Hepatocyte (in vitro differentiated cells): ENCODE data around the gene PHF20.

Experiments used
- EZH2 ChIP-seq: fragments of 200-600 bp; sonication (generic); IDR thresholded peaks from 2 replicates; pipeline ENCODE4 v1.6.1; 2016; ENCODE audit warnings: antibody characterized with exemption, mild to moderate bottlenecking, borderline replicate concordance
- EZH2phosphoT487 ChIP-seq: fragments of 200-600 bp; sonication (generic); IDR thresholded peaks from one replicate; pipeline ENCODE4 v1.6.1; 2018; ENCODE audit warnings: antibody characterized with exemption, mild to moderate bottlenecking, low read depth, moderate library complexity; ENCODE audit not compliant: unreplicated experiment, severe bottlenecking
- TF ChIP-seq, protein P1 (sequence below): fragments of 200-600 bp; sonication (generic); IDR thresholded peaks from 2 replicates; pipeline ENCODE4 v1.5.1; 2016; ENCODE audit warnings: antibody characterized with exemption, mild to moderate bottlenecking; ENCODE audit not compliant: poor library complexity

DNA sequence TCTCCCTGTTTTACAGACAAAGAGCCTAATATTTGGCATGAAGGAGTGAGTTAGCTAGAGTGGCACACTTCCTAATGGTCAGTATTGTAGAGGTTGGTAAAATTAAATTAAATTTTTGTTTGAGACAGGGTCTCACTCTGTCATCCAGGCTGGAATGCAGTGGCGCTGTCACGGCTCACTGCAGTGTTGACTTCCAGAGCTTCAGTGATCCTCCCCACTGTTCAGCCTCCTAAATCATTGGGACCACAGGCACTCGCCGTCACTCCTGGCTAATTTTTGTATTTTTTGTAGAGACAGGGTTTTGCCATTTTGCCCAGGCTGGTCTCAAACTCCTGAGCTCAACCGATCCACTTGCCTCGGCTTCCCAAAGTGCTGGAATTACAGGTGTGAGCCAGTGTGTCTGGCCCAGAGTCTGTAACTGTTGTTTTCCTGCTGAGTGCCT, 111.5 kb downstream of the PHF20 start:
- TF ChIP-seq, protein P1, sequence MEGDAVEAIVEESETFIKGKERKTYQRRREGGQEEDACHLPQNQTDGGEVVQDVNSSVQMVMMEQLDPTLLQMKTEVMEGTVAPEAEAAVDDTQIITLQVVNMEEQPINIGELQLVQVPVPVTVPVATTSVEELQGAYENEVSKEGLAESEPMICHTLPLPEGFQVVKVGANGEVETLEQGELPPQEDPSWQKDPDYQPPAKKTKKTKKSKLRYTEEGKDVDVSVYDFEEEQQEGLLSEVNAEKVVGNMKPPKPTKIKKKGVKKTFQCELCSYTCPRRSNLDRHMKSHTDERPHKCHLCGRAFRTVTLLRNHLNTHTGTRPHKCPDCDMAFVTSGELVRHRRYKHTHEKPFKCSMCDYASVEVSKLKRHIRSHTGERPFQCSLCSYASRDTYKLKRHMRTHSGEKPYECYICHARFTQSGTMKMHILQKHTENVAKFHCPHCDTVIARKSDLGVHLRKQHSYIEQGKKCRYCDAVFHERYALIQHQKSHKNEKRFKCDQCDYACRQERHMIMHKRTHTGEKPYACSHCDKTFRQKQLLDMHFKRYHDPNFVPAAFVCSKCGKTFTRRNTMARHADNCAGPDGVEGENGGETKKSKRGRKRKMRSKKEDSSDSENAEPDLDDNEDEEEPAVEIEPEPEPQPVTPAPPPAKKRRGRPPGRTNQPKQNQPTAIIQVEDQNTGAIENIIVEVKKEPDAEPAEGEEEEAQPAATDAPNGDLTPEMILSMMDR, result no peak
- TF ChIP-seq EZH2 (no peak), EZH2phosphoT487 (no peak)
